ENCODE measurements around the gene MAPT. TPM values are rescaled to one million over a fixed set of nuclear protein-coding genes. Genes with fewer than 3 reads are reported as not detected.
A peak's percentile ranks its signal among the peaks of the same experiment; 100 is the strongest.

Gene MAPT
- total RNA-seq, 1 donor from 2014 or later = 2.4 TPM

DNA sequence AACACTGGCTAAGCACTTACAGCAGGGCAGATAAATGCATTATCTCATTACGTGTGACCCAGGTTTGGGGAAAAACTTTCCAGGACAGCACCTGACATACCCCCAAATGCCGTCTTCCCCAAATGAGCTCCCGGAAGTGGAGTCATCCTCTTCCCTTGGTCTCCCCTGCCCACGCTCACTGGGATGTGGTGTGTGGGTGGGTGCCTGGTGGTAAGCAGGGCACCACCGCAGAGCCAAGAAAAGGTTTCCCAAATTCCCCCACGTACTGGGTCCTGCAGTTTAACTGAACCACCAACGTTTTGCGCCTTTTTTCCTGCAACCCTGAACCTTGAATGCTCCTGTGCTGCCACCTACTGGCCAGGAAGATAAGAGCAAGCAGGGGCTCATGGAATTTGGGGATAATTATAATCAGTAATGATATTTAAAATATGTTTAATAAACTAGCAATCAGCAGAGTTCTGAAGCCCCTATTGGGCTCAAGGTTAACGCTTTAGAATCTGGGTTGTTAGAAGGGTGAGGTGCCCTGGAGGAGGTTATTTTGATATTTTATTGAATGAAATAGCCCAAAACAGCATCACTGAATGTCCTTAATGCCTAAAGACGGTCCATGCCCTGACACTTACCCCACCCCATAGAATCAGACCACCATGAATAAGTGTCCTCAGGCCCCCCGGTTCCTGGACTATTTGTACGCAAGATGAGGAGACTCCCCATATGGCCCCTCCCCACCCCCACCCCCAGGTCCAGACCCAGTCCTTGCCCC lies 41.6 kb upstream of the MAPT start:
- no peak overlapping the region for H3K4me2 ChIP-seq
- no peak overlapping the region for H3K4me3 ChIP-seq
- H3K9me3 Mint-ChIP-seq = peaks cover 2% of the 10 kb centered on the region
- H3K27ac Mint-ChIP-seq = no peak overlapping the region
- peaks cover 10% of the 10 kb centered on the region for H3K27me3 Mint-ChIP-seq (ENCODE audit: insufficient read depth, low read depth)
- H3K9me3 ChIP-seq (ENCODE audit: low read depth) = no peaks in the 10 kb centered on the region
- H3K4me3 Mint-ChIP-seq = no peak overlapping the region
- H3F3A ChIP-seq (ENCODE audit: low read depth) = no peaks in the 10 kb centered on the region
- H3K4me1 ChIP-seq = no peaks in the 10 kb centered on the region
- no peaks in the 10 kb centered on the region for H3K36me3 ChIP-seq
- no peaks in the 10 kb centered on the region for H3K4me1 Mint-ChIP-seq
- DNase-seq (ENCODE audit: low spot score) = peak; percentile 81
- no peak overlapping the region for H2AFZ ChIP-seq (replicated peaks)
- no peaks in the 10 kb centered on the region for H3K36me3 Mint-ChIP-seq
- no peak overlapping the region for H3K27ac ChIP-seq
- H3K27me3 ChIP-seq = no peaks in the 10 kb centered on the region
- peaks cover 1% of the 10 kb centered on the region for H4K20me1 ChIP-seq (ENCODE audit: low read depth)
- H3K9ac ChIP-seq = no peak overlapping the region
- no peak for TF ChIP-seq EZH2phosphoT487 (IDR thresholded peaks at IDR 0.05)
- peak; percentile 96 for TF ChIP-seq CTCF (IDR thresholded peaks at IDR 0.05)
- no peaks in the 10 kb centered on the region for H3K79me2 ChIP-seq (ENCODE audit: low read depth)

- Histone ChIP-seq H3K27me3 (no peaks in the 10 kb centered on the region), H2AFZ (replicated peaks) (no peak overlapping the region), H3K9me3 (ENCODE audit: low read depth) (no peaks in the 10 kb centered on the region), H3K36me3 (no peaks in the 10 kb centered on the region), H3F3A (ENCODE audit: low read depth) (no peaks in the 10 kb centered on the region), H3K27ac (no peak overlapping the region), H3K79me2 (ENCODE audit: low read depth) (no peaks in the 10 kb centered on the region), H3K9ac (no peak overlapping the region), H3K4me1 (no peaks in the 10 kb centered on the region), H3K4me2 (no peak overlapping the region), H3K4me3 (no peak overlapping the region), H4K20me1 (ENCODE audit: low read depth) (peaks cover 3% of the 10 kb centered on the region)
- Mint-ChIP-seq H3K4me1 (no peaks in the 10 kb centered on the region), H3K27ac (no peak overlapping the region), H3K4me3 (no peak overlapping the region), H3K9me3 (no peaks in the 10 kb centered on the region), H3K27me3 (ENCODE audit: insufficient read depth, low read depth) (peaks cover 7% of the 10 kb centered on the region), H3K36me3 (no peaks in the 10 kb centered on the region)
- DNase-seq (ENCODE audit: low spot score) = no peak
- TF ChIP-seq EZH2phosphoT487 (IDR thresholded peaks at IDR 0.05) (no peak), CTCF (IDR thresholded peaks at IDR 0.05) (no peak), EZH2 (IDR thresholded peaks at IDR 0.05) (no peak)
These were observed 40.1 kb upstream of the MAPT start for GRCh38 chr17:45854209-45854608.

GRCh38 chr17:45855691-45856336 lies 38.5 kb upstream of the MAPT start:
- Histone ChIP-seq H3F3A (ENCODE audit: low read depth) (no peaks in the 10 kb centered on the region), H3K4me1 (no peaks in the 10 kb centered on the region), H3K36me3 (no peaks in the 10 kb centered on the region), H3K9me3 (ENCODE audit: low read depth) (no peaks in the 10 kb centered on the region), H2AFZ (replicated peaks) (no peak overlapping the region), H4K20me1 (ENCODE audit: low read depth) (peaks cover 3% of the 10 kb centered on the region), H3K79me2 (ENCODE audit: low read depth) (no peaks in the 10 kb centered on the region), H3K27me3 (no peaks in the 10 kb centered on the region), H3K4me2 (no peak overlapping the region), H3K27ac (no peak overlapping the region), H3K4me3 (no peak overlapping the region), H3K9ac (no peak overlapping the region)
- peaks cover 12% of the 10 kb centered on the region for H3K27me3 Mint-ChIP-seq (ENCODE audit: insufficient read depth, low read depth)
- H3K27ac Mint-ChIP-seq = no peak overlapping the region
- H3K4me3 Mint-ChIP-seq = no peak overlapping the region
- TF ChIP-seq EZH2 (IDR thresholded peaks at IDR 0.05) (no peak), EZH2phosphoT487 (IDR thresholded peaks at IDR 0.05) (no peak), CTCF (IDR thresholded peaks at IDR 0.05) (no peak)
- no peaks in the 10 kb centered on the region for H3K36me3 Mint-ChIP-seq
- no peak for DNase-seq (ENCODE audit: low spot score)
- H3K4me1 Mint-ChIP-seq = no peaks in the 10 kb centered on the region
- H3K9me3 Mint-ChIP-seq = no peaks in the 10 kb centered on the region
